GM12873 (cell line): ENCODE measurements around the gene SLC25A40.

Experiments used
- CTCF ChIP-seq: IDR thresholded peaks from 2 replicates; pipeline ENCODE4 v1.5.1; 2012; ENCODE audit warnings: low read depth, mild to moderate bottlenecking, moderate library complexity, low read length, control low read depth; ENCODE audit not compliant: insufficient read depth; ENCODE audit errors: missing control alignments

Gene SLC25A40

DNA sequence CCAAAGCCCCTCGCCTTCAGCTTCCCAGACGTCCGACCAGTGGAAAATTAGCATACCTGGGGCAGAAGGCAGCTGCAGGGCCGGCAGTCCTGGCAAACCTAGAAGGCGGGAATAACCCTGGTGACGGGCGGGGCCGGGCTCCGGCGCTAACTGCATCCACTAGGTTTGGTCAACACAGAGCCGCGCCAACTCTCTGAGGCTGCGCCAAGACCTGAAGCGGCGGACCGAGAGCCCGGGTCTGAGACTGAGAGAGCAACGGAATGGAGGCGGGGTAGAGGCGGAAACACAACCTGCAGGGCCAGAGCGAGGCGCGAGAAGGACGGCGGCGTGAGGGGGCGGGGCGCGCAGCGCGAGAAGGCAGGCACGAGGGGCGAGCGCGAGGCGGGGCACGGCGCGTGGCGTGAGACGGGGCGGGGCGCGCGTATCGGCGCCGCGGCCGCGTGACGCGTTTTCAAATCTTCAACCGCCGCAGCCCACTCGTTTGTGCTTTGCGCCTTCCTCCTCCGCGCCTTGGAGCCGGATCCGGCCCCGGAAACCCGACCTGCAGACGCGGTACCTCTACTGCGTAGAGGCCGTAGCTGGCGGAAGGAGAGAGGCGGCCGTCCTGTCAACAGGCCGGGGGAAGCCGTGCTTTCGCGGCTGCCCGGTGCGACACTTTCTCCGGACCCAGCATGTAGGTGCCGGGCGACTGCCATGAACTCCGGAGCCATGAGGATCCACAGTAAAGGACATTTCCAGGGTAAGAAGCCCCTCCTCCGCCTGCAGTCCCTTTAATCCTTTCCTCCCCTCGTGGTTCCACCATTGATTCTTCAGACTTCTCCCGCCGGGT, at the start of gene SLC25A40, which contains the start of gene DBF4:
TSS of gene SLC25A40 (minus strand) at position 321 of the 829 bp plus-strand sequence. CDS start 17,633 bp downstream, outside the sequence.
TSS of gene DBF4 (plus strand) at position 454 of the 829 bp plus-strand sequence. CDS start at position 694, 240 bp downstream.
- no peak for TF ChIP-seq CTCF

- no peak for TF ChIP-seq CTCF
Observed at GRCh38 chr7:87920578-87920977, 44.4 kb upstream of the SLC25A40 start.

GRCh38 chr7:87919875-87920274, 43.7 kb upstream of the SLC25A40 start:
- TF ChIP-seq CTCF = no peak

GRCh38 chr7:87918740-87919139, 42.6 kb upstream of the SLC25A40 start:
- no peak for TF ChIP-seq CTCF

- no peak for TF ChIP-seq CTCF
Observed at GRCh38 chr7:87912121-87912520, 36.0 kb upstream of the SLC25A40 start.

- TF ChIP-seq CTCF = no peak
Observed at GRCh38 chr7:87899255-87899654, 23.1 kb upstream of the SLC25A40 start.

- TF ChIP-seq CTCF = no peak
Observed at GRCh38 chr7:87895363-87895762, 19.2 kb upstream of the SLC25A40 start.
